Measurements from ENCODE around the gene LSM3.

DNA sequence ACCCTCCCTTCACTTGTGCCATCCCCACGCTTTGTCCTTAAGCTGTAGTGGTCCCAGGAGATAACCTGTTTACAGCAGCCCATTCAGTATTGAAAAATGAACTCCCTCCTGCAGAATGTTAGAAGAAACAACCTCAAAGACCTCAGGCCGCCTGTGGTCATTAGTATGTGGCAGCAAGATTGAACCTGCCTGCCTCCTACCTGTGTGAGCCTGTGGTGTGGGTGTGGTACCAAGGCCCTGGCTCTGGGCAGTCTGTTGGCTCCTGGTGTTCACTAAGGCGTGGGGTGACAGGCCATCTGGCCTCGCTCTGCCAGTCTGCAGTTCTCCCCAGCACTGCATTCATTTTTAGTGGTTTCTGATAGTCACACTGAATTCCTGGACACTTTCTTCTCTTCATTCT is 21.0 kb downstream of the LSM3 start:
- TF ChIP-seq, protein P1, sequence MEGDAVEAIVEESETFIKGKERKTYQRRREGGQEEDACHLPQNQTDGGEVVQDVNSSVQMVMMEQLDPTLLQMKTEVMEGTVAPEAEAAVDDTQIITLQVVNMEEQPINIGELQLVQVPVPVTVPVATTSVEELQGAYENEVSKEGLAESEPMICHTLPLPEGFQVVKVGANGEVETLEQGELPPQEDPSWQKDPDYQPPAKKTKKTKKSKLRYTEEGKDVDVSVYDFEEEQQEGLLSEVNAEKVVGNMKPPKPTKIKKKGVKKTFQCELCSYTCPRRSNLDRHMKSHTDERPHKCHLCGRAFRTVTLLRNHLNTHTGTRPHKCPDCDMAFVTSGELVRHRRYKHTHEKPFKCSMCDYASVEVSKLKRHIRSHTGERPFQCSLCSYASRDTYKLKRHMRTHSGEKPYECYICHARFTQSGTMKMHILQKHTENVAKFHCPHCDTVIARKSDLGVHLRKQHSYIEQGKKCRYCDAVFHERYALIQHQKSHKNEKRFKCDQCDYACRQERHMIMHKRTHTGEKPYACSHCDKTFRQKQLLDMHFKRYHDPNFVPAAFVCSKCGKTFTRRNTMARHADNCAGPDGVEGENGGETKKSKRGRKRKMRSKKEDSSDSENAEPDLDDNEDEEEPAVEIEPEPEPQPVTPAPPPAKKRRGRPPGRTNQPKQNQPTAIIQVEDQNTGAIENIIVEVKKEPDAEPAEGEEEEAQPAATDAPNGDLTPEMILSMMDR (conservative IDR thresholded peaks at IDR 0.05; ENCODE audit: low read length) = no peak
- TF ChIP-seq EZH2phosphoT487 (IDR thresholded peaks at IDR 0.05; ENCODE audit: borderline replicate concordance, low read depth, low read length) = no peak
